Stimulated activated memory B cell treated with anti-CD40 and anti-IgM and Interleukin-4, amounts not matched to agents 10 μg/mL and 1 μg/mL and 100 μg/mL, for 72 hours (primary cell): ENCODE data around the gene ZNF879.
A peak's percentile ranks its signal among the peaks of the same experiment; 100 is the strongest.

Experiments
- ATAC-seq: fragments of 150-1000 bp; cut with Tn5 transposase; 2 replicates; pipeline ENCODE4 v1.10.0; 2021
- H3K27ac Mint-ChIP-seq: one replicate; pipeline ENCODE4 v1.8.0; 2022; ENCODE audit warnings: mild to moderate bottlenecking, mixed read lengths
- H3K27me3 Mint-ChIP-seq: one replicate; pipeline ENCODE4 v1.8.0; 2022; ENCODE audit warnings: mixed read lengths
- H3K36me3 Mint-ChIP-seq: one replicate; pipeline ENCODE4 v1.8.0; 2022; ENCODE audit warnings: mixed read lengths
- H3K4me1 Mint-ChIP-seq: one replicate; pipeline ENCODE4 v1.8.0; 2022; ENCODE audit warnings: mixed read lengths
- H3K4me3 Mint-ChIP-seq: one replicate; pipeline ENCODE4 v1.8.0; 2022; ENCODE audit warnings: mild to moderate bottlenecking, moderate library complexity, mixed read lengths
- H3K9me3 Mint-ChIP-seq: one replicate; pipeline ENCODE4 v1.8.0; 2022; ENCODE audit warnings: mixed read lengths

Gene ZNF879

GRCh38 chr5:179061025-179061424, 37.4 kb downstream of the ZNF879 start:
- Mint-ChIP-seq H3K4me1 (peaks cover 18% of the 10 kb centered on the region), H3K36me3 (peaks cover 56% of the 10 kb centered on the region), H3K4me3 (peak overlapping the region; percentile 91), H3K9me3 (peaks cover 16% of the 10 kb centered on the region), H3K27me3 (no peaks in the 10 kb centered on the region), H3K27ac (peak overlapping the region; percentile 83)
- ATAC-seq = no peak

- ATAC-seq = no peak
- no peak overlapping the region for H3K4me3 Mint-ChIP-seq
- peaks cover 22% of the 10 kb centered on the region for H3K9me3 Mint-ChIP-seq
These were observed 42.1 kb downstream of the ZNF879 start for GRCh38 chr5:179065703-179066102.

GRCh38 chr5:179079165-179079987, 55.8 kb downstream of the ZNF879 start:
- Mint-ChIP-seq H3K27ac (no peak overlapping the region), H3K27me3 (no peaks in the 10 kb centered on the region), H3K9me3 (peaks cover 40% of the 10 kb centered on the region), H3K4me1 (no peaks in the 10 kb centered on the region), H3K36me3 (peaks cover 73% of the 10 kb centered on the region), H3K4me3 (no peak overlapping the region)
- no peak for ATAC-seq

More at GRCh38 chr5:179065703-179066102, 42.1 kb downstream of the ZNF879 start:
- no peak overlapping the region for H3K27ac Mint-ChIP-seq
- H3K4me1 Mint-ChIP-seq = peaks cover 11% of the 10 kb centered on the region
- peaks cover 88% of the 10 kb centered on the region for H3K36me3 Mint-ChIP-seq
- H3K27me3 Mint-ChIP-seq = no peaks in the 10 kb centered on the region

GRCh38 chr5:179080724-179081123, 57.1 kb downstream of the ZNF879 start:
- H3K4me3 Mint-ChIP-seq = no peak overlapping the region
- H3K36me3 Mint-ChIP-seq = peaks cover 62% of the 10 kb centered on the region
- ATAC-seq = no peak
- H3K27me3 Mint-ChIP-seq = no peaks in the 10 kb centered on the region
- no peaks in the 10 kb centered on the region for H3K4me1 Mint-ChIP-seq
- peaks cover 41% of the 10 kb centered on the region for H3K9me3 Mint-ChIP-seq
- no peak overlapping the region for H3K27ac Mint-ChIP-seq
